HG03457 (cell line): ENCODE data around the gene MRPL42.
"Not testable (repeated sequence)": the region's sequence is repeated elsewhere in the genome, so short reads cannot be mapped to it uniquely, and the experiment has no call there.

Experiments
- ATAC-seq: cut with Tn5 transposase; IDR thresholded peaks from one replicate; pipeline ENCODE4 v1.9.1; 2021; ENCODE audit warnings: moderate number of reproducible peaks; ENCODE audit not compliant: unreplicated experiment

Gene MRPL42

DNA sequence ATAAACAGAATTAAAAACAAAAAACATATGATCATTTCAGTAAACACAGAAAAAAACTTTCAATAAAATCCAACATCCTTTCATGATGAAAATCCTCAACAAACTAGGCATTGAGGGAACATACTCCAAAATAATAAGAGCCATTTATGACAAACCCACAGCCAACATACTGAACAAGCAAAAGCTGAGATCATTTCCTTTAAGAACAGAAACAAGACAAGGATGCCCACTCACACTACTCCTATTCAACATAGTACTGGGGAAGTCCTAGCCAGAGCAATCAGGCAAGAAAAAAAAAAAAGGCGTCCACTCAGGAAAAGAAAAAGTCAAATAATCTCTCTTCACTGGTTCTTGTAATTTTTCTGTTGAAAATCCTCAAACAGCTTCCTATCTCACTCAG lies 30.1 kb downstream of the MRPL42 start:
- ATAC-seq: no peak

GRCh38 chr12:93498813-93499212 lies 31.5 kb downstream of the MRPL42 start:
- not testable (repeated sequence) for ATAC-seq

DNA sequence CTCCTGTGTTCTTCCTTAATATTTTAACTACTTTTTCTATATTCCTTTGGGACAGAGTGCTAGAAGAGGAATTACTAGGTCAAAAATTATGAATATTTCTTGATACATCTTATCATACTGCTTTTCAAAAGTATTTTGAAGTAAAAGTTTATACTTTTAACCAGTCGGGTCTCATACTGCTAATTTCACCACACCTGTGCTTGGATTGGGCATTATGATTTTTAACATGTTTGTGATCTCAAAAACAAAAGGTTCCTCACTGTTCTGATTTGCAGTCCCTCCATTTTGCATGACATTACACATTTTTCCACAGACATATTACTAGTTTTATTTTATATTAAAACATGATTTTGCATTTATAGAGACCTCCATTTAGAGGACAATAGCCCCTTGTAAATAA lies 32.9 kb downstream of the MRPL42 start:
- no peak for ATAC-seq

DNA sequence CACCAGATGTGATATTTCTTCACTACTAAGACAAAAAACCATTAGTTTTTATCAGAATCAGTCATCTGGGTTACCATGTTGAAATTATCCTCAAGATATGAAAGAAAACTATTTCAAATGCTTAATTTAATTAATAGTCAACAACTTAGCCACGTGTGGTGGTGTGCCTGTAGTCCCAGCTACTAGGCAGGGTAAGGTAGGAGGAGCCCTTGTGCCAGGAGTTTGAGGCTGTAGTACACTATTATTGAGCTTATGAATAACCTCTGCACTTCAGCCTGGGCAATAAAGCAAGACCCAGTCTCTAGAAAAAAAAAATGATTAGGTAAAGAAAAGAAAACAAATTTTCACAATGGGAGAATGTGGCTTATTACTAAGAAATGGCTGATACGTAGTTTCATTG lies 33.4 kb downstream of the MRPL42 start:
- no peak for ATAC-seq

- ATAC-seq: no peak
Observed at GRCh38 chr12:93502802-93503623, 35.7 kb downstream of the MRPL42 start.

DNA sequence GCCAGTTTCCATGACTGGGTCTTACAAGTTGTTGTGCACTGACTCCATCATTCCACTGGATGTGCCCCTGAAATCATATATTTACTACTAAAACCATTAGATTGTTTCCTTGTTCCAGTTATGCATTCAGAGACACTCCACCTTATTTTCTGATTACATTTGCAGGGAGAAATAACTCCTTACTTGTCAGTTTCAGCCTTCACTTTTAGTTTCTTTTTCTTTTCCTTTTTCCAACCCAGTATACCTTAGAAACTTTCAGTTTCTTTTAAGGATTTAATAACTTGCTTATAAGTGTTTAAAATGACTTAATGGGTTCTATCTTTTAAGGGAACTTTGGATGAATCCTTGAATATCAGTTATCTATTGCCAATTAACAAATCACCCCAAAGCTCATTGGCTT lies 39.9 kb downstream of the MRPL42 start:
- no peak for ATAC-seq

DNA sequence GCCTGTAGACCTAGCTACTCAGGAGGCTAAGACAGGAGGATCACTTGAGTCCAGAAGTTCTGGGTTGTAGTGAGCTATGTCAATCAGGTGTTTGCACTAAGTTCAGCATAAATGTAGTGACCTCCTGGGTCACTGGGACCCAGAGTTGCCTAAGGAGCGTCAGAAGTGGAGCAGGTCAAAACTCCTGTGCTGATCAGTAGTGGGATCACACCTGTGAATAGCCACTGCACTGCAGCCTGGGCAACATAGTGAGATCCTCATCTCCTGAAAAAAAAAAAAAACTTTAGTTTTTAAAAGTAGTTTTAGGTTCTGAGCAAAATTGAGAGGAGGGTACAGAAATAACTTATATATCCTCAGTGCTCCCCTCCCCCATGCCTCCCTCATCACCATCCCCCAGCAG lies 42.2 kb downstream of the MRPL42 start:
- no peak for ATAC-seq

DNA sequence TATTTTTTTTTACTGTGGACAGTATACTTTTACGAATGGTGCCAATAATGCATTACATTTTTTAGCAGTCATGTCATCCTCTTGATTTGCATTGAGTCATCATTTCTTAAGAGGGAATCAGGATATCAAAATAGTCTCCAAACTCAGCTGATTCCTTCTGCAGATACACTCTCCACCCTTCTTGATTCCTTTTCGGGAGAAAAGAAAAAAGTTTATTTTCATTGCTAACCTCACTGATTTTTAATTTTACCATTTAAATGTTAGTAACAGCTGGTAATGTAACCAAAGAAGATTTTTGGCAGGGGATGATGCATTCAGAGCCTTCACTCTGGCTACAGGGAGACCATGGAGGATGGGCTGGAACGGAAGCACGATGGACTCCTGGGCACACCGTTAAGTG lies 47.5 kb downstream of the MRPL42 start:
- no peak for ATAC-seq

DNA sequence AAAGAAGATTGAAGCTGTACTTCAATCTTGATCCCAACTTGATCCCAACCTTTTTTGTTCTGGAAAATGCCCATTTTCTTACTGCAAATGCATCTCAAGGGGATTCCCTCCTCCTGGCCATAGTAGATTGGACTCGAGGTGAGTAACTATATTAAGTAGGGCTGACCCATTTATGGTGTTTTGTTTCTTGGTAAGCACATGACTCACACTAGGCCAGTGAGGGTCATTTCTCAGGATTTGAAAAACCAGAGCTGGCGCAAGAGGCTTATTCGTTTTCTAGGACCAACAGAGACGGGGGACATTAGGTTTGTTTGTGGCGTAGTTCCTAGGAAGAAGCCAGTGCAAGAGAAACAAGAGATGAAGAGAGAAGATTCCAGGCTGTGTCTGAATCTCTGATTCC lies 51.4 kb downstream of the MRPL42 start:
- ATAC-seq: no peak

DNA sequence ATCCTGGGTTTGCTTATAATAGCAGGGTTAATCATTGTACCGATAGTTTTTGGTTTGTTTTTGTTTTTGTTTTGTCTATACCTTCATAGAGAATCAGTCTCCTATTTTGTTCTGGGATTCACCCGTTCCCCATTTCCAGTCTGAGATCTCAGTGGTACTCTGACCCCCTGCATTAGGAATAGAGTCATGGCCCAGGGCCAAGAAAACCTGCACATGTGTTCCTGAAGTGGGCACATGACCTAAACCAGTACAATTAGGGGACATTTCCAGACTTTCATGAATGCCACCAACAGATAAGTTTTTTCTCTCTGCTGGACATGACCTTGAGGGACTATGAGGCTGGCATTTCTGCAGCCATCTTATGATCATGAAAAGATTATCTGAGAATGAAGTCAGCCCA lies 52.5 kb downstream of the MRPL42 start:
- no peak for ATAC-seq

DNA sequence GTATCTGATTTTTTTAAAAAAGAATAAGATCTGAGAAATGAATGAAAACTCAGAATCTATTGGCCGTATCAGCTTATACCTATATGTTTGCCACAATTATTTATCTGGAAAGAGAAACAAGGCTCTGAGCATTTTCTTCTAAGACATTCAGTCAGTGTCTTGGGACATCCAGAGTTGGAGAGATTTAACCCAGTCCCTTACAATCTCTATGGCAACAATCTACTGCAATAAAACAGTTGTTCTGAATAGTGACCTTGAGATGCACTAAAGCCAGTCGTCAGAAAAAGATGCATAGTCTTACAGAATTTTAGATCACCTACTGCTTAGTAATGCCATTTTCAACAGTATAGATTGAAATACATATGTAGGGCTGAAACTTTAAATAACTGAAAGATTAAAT lies 53.1 kb downstream of the MRPL42 start:
- ATAC-seq: no peak

GRCh38 chr12:93521225-93522080 lies 54.1 kb downstream of the MRPL42 start:
- no peak for ATAC-seq

GRCh38 chr12:93524386-93525133 lies 57.2 kb downstream of the MRPL42 start:
- ATAC-seq: no peak

DNA sequence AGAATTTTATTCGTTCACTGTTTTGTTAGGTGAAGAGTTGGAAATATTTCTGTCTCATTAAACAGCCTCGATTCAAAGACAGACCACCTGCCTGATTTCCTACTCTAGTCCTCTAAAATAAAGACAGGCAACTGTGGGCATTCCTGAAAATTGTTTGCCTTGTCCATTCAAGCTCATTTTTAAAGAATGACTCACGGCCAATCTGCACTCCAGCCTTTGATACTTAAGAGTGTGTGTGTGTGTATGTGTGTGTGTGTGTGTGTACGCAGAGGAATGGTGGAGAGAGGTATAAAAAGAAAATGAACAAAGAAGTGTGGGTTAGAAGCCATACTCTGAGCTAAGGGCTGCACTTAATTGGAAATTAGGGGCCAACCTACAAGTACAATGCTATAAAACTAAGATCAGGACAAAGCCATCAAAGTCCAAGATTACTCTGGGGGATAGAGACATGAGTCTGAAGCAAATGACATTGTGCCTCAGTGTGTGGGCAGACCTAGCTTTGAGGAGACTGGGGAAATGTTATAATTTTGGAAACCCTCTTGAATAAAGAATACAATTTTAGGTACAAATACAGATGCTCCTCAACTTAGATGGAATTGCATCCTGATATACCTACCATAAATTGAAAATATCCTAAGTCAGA lies 59.6 kb downstream of the MRPL42 start:
- no peak for ATAC-seq

- ATAC-seq: no peak
Observed at GRCh38 chr12:93530358-93530757, 63.0 kb downstream of the MRPL42 start.

DNA sequence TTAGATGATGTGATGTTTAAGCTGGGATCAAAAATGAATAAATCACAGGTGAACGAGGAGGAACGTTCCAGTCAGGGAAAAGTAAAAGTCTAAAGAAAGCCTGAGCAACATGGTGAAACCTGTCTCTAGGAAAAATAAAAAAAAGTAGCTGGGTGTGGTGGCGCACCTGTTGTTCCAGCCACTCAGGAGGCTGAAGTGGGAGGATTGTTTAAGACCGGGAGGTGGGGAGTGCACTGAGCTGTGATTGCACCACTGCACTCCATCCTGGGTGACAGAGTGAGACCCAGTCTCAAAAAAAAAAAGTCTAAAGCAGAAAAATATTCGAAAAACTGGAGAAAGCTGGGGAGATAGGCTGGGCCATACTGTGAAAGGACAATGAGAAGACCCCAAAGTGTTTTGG lies 66.0 kb downstream of the MRPL42 start:
- no peak for ATAC-seq

- no peak for ATAC-seq
Observed at GRCh38 chr12:93536111-93536765, 68.9 kb downstream of the MRPL42 start.

- ATAC-seq: peak; percentile 68
Observed at GRCh38 chr12:93536766-93537488, 69.6 kb downstream of the MRPL42 start.

GRCh38 chr12:93537769-93538168 lies 70.5 kb downstream of the MRPL42 start:
- ATAC-seq: no peak

GRCh38 chr12:93539821-93540220 lies 72.5 kb downstream of the MRPL42 start:
- ATAC-seq: no peak
